Cerebellar cortex (tissue), 1 donor: Measurements from ENCODE around the gene RHOJ.

Experiments used
- DNase-seq: peaks from one replicate; pipeline ENCODE4 v3.0.0-alpha.2; 2015; ENCODE audit warnings: low spot score

Gene RHOJ

DNA sequence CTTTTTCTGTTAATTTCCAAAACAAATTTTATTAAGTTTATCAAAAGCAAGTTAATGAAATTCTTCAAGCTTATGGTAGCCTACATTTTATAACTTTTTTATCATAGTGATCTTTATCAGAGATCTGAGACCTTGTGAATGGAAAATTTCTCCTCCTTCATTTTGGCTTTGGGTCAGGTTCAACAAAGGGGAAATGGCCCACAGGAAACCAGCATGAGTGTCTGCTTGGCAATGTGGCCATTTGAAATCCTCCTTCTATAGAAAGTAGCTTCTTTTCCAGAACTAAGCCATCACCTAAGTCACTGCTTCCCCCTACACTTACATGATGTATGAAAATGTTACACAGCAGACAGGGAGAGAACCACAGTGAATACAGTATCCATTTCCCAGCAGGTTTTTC is 1.6 kb downstream of the RHOJ start:
- DNase-seq = no peak

DNA sequence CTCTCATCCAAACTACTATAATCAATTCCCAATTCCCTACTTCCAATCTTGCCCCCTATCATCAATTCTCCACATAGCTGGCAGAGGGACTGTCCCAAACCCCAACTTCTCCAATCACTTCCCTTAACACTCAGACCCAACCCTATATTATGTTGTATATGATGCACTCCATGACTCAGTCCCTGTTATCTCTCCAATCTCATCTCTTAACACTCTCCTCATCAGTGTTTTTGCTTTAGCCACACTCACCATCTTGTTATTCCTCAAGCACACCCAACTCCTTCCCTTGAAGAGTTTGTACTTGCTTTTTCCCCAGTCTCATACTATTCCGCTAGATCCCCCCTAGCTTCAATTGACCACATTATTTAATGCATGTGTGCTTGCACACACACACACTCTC is 4.9 kb downstream of the RHOJ start:
- no peak for DNase-seq

DNA sequence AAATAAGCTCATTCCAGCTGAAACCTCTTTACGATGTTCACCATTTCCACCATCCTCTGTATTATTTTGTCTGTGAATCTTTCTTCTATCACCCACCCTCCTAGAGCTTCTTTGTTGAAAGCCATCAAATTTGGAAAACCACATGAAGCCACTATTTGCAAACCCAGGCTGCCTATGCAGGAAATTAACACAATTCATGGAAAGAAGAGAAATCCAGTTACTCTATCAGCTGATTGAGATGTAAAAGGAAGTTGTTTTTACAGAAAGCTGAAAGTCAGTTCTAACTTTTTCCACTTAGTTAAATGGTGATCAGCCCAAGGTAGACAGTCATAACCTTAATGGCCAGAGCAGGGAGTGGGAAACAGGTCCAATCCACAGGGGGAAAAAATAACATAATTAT is 6.6 kb downstream of the RHOJ start:
- no peak for DNase-seq

DNA sequence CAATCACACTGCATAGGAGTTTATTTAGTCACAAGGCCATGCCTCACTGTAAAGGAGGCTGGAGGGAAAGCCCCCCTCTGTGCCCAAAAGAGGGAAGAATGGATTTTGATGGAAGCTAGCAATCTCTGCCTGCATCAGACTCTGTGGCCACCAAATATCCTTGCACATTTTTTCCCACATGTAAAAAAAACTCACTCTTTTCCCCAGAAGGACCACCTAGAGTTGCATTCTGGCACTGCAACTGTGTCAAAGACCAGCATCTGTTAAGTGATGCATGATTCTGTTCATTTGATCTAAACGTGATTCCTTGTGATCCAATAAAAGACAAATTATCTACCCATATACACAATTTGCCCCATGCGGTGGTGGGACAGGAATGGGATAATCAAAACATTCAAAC is 8.0 kb downstream of the RHOJ start:
- no peak for DNase-seq

DNA sequence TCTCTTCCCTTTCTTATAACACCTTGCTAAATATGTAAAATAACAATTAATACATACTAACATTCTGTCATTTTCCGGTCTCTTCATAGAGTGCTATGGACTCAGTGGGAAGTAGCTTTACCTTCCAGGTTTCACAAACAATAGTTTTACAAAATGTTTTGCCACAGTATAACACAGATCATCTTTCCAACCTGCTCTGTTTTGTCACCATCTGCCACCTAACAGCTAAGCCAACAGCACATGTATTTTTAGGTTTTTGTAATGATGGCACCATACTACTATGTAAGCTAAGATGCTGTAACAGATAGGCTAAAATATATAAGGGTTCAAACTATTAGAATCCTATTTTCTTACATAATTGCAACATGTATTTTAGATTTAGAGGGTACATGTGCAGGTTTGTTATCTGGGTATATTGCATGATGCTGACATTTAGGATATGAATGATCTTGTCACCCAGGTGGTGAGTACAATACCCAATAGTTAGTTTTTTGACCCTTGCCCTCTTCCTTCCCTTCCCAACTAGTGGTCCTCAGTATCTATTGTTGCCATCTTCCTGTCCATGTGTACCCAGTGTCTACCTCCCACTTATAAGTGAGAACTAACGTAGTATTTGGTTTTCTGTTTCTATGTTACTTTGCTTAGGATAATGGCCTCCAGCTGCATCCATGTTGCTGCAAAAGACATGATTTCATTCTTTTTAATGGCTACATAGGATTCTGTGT is 8.7 kb downstream of the RHOJ start:
- peak; percentile 87 for DNase-seq

DNA sequence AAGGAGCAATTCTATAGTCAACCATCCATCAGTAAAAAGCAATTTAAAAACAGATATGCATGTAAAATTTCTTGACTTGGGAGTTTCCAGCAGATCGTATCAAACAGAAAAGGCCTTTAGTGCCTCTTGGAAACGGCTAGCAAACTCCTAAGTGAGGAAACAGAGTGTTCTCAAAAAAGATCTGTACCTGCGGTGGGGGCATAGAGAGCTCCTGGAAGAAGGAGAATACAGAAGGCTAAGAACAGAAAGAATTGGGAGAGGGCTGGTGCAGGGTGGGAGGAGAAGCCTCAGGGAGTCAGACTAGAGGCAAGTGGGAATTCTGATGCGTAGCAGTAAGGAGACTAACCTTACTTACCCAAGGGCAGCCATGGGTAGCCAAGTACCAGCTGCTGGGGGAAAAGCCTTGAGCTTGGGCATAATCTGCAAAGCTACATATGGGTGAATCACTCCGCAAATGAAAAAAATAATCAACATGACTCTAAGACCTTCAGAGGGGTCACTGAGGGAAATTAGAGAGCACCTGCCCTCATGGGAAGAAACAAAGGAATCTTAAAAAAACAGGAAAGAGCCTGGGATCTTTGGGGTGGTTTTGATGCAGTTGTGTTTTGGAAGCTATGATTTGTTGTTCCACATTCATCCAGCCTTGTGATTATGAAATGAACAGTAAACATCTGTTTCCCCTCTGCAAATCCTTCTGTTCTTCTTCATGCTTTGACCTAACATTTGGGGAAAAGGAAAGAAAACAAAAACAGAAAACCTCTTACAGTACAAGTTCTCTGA is 10.4 kb downstream of the RHOJ start:
- DNase-seq = no peak

DNA sequence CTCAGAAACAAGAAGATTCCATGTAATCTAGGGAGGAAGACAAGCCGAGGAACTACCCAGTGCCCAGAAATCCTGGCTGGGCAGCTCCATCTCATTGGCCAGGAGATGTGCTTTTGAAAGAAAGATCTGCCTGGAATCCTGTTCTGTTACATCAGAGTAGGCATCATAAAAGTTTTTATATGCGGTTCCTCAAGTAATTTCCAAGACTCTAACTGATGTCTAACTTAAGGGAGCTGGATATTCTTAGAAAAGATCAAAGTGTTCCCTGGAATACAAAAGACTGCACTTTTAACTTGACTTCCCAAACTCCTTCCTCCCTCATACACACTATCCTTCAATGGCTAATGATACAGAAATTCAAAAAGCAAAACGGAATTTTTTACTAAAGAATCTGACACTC is 16.3 kb downstream of the RHOJ start:
- no peak for DNase-seq

DNA sequence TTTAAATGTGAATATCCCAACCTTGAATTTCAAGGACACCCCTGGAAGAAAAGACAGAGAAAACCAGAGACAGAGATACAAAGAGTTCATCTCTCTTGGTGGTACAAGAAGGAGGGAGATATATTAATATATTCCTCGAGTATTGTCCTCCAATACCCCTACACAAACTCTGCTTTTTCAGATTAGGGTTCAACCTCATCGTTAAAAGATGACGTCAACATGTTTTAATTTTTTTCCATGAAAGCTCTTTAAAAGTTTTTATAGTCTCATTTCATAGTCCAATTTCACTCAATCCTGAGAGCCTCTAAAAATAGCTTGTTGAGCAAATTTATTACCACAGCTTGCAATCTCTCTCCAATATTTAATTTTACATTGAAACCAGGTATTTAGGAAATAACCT is 19.4 kb downstream of the RHOJ start:
- DNase-seq = no peak

DNA sequence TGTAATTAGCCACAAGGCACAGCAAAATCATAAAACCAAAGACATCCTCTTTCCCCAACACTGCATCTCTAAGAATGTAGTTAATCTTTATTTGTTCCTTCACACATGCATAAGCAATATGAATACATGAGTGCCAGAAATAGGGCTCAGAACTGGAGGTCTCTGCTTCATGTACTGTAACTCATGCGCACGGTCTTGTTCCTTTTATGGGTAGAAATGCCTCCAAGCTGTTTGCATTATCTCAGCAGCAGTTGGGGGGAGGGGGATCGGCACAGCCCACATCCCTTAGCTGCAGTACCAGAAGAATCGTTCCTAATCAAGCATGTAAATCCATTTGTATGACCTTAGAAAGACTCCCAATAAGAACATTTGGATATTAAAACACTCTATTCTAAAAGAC is 20.0 kb downstream of the RHOJ start:
- no peak for DNase-seq

DNA sequence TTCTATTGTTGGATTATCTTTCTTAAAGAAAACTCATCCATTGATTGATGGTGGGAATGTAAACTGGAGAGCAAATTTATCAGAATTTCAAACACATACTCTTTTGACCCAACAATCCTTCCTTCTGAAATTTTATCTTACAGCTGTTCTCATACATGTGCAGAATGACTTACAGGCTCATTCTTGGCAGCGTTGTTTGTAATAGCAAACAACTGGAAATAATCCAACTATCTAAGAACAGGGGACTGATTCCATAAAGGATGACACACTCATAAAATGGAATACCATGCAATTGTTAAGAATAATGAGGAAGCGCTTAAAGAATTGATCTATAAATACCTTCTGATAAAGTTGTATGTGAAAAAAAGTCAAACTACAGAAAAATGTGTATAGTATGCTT is 24.0 kb downstream of the RHOJ start:
- no peak for DNase-seq

DNA sequence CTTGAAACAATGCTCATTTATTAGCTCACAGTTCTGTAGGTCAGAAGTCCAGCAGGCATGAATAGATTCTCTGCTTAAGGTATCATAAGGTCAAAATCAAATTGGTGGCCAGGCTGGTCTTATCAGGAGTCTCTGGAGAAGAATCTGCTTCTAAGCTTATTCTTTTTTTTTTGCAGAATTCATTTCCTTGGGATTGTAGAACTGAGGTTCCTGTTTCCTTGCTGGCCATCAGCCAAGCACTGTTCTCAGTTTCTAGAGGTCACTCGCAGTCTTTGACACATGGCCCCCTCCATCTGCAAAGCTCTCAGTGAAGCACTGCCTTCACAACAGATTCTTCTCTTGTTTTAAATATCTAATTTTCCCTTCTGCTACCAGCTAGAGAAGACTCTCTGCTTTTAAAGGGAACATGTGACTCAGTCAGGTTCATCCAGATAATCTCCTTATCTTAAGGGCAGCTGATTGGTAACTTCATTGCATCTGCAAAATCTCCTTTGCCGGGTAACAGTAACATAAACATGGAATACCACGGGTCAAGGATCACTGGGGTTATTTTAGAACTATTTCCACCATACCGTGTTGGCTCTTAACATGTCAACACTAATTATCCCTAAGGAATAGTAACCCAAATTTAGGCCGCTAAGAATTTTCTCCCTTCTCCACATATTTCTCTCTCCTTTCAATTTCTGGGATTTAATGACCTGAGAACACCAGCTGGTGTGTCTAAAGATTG is 25.3 kb downstream of the RHOJ start:
- DNase-seq = no peak

DNA sequence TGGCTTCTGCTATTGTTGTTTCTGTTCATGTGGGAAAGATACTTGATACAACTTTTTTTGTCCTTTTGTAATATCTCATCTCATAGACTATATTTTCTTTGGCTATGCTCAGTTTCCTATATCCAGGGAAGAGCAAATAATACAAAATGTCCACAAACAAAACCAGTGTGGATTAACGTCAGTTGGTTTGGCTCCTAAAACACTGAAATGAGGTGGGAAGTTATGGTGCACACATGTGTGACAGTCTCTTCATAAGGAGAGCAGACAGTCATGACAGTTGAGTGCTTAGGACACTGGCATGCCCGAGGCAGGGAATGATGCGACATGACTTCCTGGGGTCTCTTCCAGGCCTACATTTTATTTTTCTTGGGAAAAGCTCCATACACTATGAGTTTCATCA is 27.5 kb downstream of the RHOJ start:
- DNase-seq = no peak

DNA sequence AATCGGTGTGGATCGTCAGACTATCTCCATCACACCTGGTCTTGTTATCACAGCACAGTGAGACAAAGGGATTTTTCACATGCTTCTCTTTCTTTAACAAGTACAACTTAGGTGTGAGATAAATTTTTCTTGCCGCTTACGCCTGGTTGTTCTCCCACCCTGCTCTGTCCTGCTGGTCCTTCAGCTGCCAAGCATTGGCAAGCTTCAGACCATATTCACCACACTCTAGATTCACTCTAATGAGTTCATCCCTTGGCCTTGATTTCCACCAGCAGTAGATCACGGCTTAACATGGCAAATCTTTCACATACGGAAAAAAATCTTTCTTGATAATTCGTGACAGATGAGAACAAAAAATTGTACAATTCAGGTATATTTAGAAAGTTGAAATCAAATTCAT is 33.5 kb downstream of the RHOJ start:
- DNase-seq = peak; percentile 61

DNA sequence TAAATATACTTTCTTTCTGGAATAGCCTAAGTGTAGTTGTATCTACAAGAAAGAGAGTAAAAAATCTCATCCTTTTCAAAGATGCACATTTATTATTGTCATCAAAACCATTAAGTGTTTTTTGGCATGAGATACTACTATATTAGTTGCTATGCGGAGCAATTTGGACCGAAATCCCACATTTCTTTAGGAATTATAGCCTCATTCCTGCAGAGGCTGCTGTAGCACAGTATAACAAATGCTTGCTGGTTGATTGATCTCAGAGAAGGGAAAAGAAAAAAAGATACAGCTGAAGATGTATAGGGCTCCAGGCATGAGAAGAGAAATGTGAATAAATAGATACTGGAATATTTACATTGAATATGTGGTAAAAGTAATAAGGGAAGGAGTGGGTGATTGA is 36.0 kb downstream of the RHOJ start:
- DNase-seq = no peak

DNA sequence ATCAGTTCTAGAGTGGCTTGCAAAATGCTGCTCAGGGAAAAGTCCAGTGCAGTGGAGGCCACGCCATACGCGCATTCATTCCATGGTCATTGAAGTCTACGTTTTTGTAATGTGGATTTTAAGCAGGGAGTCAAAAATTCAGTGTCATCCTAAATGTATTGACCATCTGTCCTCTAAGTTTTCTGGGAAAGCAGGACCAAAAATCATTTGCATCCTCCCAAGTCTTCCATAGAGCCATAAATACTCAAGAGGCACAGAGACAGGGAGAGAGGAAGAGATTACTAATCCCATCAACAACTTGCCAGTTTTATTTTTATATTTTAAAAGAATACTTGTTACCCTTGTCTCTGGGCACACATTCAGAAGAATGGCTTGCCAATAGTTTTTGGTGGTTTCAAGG is 36.9 kb downstream of the RHOJ start:
- DNase-seq = no peak

DNA sequence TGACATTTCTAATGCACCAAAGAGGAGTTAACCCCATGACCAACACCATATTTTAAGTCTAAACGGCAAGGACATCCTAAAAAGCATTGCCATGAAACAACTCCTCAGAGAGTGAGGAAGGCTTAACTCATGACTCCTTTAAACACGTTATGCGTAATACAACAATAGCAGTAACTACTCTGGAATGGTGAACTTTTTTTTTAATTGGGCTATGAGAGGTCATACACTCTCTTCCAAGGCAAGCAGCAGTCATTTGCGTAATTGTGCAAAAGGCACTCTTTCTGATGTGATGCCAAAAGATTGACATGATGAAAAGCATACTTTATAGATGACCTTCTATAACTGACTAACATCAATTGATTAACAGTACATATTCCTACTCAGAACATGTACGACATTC is 39.4 kb downstream of the RHOJ start:
- no peak for DNase-seq

DNA sequence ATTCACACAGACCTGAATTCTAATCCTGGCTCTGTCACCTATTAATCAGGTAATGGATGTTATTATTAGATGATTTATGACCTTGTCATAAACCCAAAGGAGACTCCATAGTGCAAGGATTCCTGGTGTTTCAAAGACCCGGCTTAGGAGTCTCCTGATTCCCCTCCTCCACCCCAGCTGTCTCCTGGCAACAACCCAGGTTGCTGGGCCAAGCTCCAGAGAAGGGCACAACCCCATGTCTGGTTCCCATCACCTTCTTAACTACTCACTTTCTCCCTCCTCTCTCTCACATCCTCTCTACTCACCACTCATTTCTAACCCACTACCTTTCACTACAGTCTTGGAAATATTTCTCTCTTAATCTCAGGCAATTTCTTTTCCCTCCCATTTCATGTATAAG is 41.6 kb downstream of the RHOJ start:
- DNase-seq = no peak

DNA sequence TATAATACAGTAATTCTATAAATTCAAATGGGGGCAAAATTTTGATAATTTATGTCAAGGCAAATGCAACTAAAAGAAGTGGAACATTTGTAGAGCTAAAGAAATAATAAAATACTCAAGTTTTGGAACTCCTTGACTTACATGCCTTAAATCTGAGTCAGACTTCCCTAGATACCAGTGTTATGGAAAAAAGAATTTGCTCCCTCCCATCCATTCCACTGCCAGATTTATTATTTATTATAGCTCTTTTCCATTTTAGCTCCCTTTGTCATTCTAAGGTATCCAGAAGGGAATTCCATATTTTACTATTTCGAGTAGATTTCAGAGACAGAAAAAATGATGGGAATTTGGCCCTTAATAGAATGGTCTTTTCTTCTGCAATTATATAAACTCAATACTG is 44.0 kb downstream of the RHOJ start:
- no peak for DNase-seq

DNA sequence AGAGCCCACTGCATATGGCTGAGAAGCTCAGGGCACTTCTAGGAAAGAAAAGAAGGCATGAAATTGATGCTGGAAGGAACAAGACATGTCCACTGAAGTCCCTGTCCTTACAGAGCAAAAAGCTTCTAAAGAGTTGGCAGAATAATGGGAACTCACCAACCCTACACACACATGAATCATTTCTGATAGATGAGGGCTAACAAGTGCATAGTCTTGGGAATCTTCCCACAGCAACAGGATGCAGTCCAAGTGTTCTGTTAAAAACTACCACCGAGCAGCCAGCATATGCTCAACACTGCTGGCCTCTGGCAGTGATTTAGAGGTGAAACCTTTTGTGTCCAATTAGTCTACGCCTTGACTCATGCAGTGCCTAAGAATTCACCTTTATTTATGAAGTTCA is 44.8 kb downstream of the RHOJ start:
- DNase-seq = peak; percentile 94

DNA sequence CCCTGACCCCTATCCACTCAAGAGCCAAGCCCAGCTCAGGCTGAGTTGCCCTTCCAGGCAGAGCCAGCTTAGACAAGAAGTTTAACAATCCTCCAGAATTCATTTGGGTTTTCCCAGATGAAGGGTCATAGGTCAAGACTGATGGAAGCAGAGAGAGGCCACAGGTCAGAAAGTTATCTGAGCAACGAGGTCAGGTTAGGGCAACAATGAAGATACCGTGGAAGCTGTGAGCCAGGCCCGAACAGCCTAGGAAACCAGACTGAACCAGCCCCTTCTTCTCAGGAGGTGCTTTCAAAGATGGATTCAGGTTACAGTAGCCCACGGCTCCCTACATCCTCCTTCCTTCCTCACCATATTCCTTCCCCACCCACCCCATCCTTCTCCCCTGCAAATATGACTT is 53.1 kb downstream of the RHOJ start:
- DNase-seq = no peak

DNA sequence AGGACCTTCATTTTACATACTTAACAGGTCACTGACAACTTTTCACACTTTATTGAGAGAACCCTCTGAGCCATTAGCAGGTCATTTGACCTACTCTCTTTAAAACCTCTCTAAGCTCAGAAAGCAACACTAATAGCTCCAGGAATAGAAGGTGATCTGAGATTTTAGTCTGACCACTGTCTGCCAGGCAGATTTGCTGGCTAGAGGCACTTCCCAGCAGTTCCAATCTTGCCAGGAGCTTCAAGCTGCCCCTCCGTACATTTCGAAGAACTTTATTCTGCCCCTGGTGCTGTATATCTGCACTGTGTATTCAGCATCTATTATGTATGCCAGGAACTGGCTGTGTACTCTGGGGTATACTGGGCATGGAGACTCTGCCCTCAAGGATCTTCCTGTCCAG is 58.2 kb downstream of the RHOJ start:
- DNase-seq = no peak

DNA sequence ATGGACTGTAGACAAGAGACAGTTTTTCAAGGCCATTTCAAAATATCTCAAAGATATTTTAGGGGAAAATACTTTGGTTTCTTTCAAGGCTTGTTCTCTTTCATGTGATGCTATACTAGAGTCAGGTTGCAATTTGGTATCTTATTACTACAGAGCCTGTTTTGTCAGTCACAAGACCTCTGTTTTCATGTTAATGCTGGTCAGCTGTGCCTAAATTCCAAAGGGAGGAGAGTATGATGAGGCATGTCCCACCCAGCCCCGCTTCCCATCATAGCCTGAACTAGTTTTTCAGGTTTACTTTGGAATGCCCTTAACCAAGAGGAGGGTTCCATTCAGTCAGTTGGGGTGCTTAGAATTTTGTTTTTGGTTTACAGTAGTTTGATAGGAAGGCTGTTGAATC is 61.9 kb downstream of the RHOJ start:
- no peak for DNase-seq

DNA sequence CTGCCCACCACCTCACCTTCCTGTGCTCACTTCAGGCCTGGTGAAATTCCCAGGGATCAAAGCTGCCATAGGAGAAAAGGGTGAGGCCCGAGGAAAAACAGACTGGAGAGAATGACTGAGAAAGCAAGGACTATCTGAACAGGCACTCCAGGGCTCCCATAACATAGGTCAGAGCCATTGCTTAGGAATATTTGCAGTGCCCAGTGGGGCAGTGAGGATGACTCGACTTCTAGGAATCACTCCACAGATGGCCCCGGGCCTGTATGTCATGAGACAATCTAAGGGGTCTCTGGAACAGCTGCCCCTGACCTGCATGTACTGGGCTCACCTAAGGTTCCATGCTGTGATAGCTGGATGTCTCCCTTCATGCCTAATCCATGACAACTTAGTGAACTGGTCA is 62.9 kb downstream of the RHOJ start:
- no peak for DNase-seq
